ENCODE data around the gene HES6.
"Not testable (repeated sequence)": the region's sequence is repeated elsewhere in the genome, so short reads cannot be mapped to it uniquely, and the experiment has no call there.

The HES6 gene

GRCh38 chr2:238272156-238272555 lies 32.3 kb upstream of the HES6 start:
- no peak for DNase-seq

GRCh38 chr2:238271686-238272085 lies 31.8 kb upstream of the HES6 start:
- DNase-seq: not testable (repeated sequence)

- no peak for DNase-seq
Measured at GRCh38 chr2:238271061-238271554, 31.3 kb upstream of the HES6 start.

GRCh38 chr2:238270606-238271005 lies 30.8 kb upstream of the HES6 start:
- no peak for DNase-seq

GRCh38 chr2:238269741-238270140 lies 29.9 kb upstream of the HES6 start:
- DNase-seq: no peak

GRCh38 chr2:238267884-238268680 lies 28.2 kb upstream of the HES6 start:
- DNase-seq: no peak

- no peak for DNase-seq
Measured at GRCh38 chr2:238267341-238267710, 27.5 kb upstream of the HES6 start.

- no peak for DNase-seq
Measured at GRCh38 chr2:238265605-238266004, 25.8 kb upstream of the HES6 start.

- no peak for DNase-seq
Measured at GRCh38 chr2:238264072-238264460, 24.2 kb upstream of the HES6 start.

GRCh38 chr2:238263204-238264071 lies 23.6 kb upstream of the HES6 start:
- DNase-seq: peak; percentile 44

GRCh38 chr2:238262496-238263122 lies 22.8 kb upstream of the HES6 start:
- DNase-seq: no peak

GRCh38 chr2:238261718-238262375 lies 22.0 kb upstream of the HES6 start:
- DNase-seq: no peak

GRCh38 chr2:238260883-238261282 lies 21.0 kb upstream of the HES6 start:
- DNase-seq: no peak

GRCh38 chr2:238259061-238260020 lies 19.5 kb upstream of the HES6 start:
- no peak for DNase-seq

- DNase-seq: no peak
Measured at GRCh38 chr2:238257786-238258700, 18.2 kb upstream of the HES6 start.

GRCh38 chr2:238256594-238257104 lies 16.8 kb upstream of the HES6 start:
- DNase-seq: peak; percentile 88

GRCh38 chr2:238256111-238256510 lies 16.3 kb upstream of the HES6 start:
- DNase-seq: no peak

GRCh38 chr2:238255636-238256035 lies 15.8 kb upstream of the HES6 start:
- DNase-seq: no peak

- no peak for DNase-seq
Measured at GRCh38 chr2:238255151-238255551, 15.3 kb upstream of the HES6 start.

- DNase-seq: no peak
Measured at GRCh38 chr2:238254095-238254723, 14.4 kb upstream of the HES6 start.
